ENCODE results near the gene ANKRD17. TPM values are rescaled to one million over a fixed set of nuclear protein-coding genes. Genes with fewer than 3 reads are reported as not detected.

ANKRD17 gene
- total RNA-seq, 1 donor from 2014 or later, result 67.3 TPM

- Mint-ChIP-seq H3K36me3 (no peaks in the 10 kb centered on the region), H3K27ac (no peak overlapping the region), H3K4me1 (no peaks in the 10 kb centered on the region), H3K9me3 (peaks cover 7% of the 10 kb centered on the region), H3K27me3 (ENCODE audit: insufficient read depth, low read depth) (peaks cover 3% of the 10 kb centered on the region), H3K4me3 (no peak overlapping the region)
- no peak overlapping the region for H3K4me3 ChIP-seq
- H3K9ac ChIP-seq, result no peak overlapping the region
- H3K4me2 ChIP-seq, result no peak overlapping the region
- TF ChIP-seq, protein P1, sequence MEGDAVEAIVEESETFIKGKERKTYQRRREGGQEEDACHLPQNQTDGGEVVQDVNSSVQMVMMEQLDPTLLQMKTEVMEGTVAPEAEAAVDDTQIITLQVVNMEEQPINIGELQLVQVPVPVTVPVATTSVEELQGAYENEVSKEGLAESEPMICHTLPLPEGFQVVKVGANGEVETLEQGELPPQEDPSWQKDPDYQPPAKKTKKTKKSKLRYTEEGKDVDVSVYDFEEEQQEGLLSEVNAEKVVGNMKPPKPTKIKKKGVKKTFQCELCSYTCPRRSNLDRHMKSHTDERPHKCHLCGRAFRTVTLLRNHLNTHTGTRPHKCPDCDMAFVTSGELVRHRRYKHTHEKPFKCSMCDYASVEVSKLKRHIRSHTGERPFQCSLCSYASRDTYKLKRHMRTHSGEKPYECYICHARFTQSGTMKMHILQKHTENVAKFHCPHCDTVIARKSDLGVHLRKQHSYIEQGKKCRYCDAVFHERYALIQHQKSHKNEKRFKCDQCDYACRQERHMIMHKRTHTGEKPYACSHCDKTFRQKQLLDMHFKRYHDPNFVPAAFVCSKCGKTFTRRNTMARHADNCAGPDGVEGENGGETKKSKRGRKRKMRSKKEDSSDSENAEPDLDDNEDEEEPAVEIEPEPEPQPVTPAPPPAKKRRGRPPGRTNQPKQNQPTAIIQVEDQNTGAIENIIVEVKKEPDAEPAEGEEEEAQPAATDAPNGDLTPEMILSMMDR (IDR thresholded peaks at IDR 0.05), result no peak
- no peak for TF ChIP-seq EZH2phosphoT487 (IDR thresholded peaks at IDR 0.05)
- TF ChIP-seq EZH2 (IDR thresholded peaks at IDR 0.05), result no peak
- no peaks in the 10 kb centered on the region for H3F3A ChIP-seq (ENCODE audit: low read depth)
- H4K20me1 ChIP-seq (ENCODE audit: low read depth), result no peaks in the 10 kb centered on the region
- no peaks in the 10 kb centered on the region for H3K27me3 ChIP-seq
- no peak for DNase-seq (ENCODE audit: low spot score)
- H3K4me1 ChIP-seq, result no peaks in the 10 kb centered on the region
- H3K79me2 ChIP-seq (ENCODE audit: low read depth), result no peaks in the 10 kb centered on the region
- H3K36me3 ChIP-seq, result no peaks in the 10 kb centered on the region
- H2AFZ ChIP-seq (replicated peaks), result no peak overlapping the region
- no peak overlapping the region for H3K27ac ChIP-seq
- no peaks in the 10 kb centered on the region for H3K9me3 ChIP-seq (ENCODE audit: low read depth)
Observed at GRCh38 chr4:73037057-73037456, 221.5 kb downstream of the ANKRD17 start.

DNA sequence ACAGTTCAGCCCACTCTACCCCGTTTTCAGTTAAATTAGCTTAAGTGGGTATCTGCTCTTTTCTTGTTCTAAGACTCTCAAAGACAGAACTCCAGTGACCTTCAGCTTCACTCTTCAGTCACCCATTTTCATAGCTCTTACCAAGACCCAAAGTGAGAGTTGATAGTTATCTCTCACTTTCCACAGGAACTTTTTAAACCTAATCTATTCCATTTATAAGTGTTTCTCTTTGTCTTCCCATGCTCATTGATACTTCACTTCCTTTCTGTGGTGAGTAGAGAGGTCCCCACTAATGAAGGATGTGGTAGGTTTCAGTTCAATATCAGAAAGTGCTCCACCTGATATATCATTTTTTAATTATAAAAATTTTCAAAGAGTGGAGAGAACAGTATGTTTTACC lies 222.5 kb downstream of the ANKRD17 start:
- no peak overlapping the region for H3K27ac ChIP-seq
- H3K9me3 ChIP-seq (ENCODE audit: low read depth), result no peaks in the 10 kb centered on the region
- no peaks in the 10 kb centered on the region for H3K27me3 ChIP-seq
- H3K4me2 ChIP-seq, result no peak overlapping the region
- no peaks in the 10 kb centered on the region for H3F3A ChIP-seq (ENCODE audit: low read depth)
- H3K4me1 ChIP-seq, result no peaks in the 10 kb centered on the region
- no peak for TF ChIP-seq EZH2phosphoT487 (IDR thresholded peaks at IDR 0.05)
- TF ChIP-seq, protein P1 (IDR thresholded peaks at IDR 0.05), result no peak
- no peak for TF ChIP-seq EZH2 (IDR thresholded peaks at IDR 0.05)
- no peak overlapping the region for H2AFZ ChIP-seq (replicated peaks)
- no peak overlapping the region for H3K27ac Mint-ChIP-seq
- H3K27me3 Mint-ChIP-seq (ENCODE audit: insufficient read depth, low read depth), result peaks cover 3% of the 10 kb centered on the region
- no peaks in the 10 kb centered on the region for H3K4me1 Mint-ChIP-seq
- H3K36me3 ChIP-seq, result no peaks in the 10 kb centered on the region
- no peak for DNase-seq (ENCODE audit: low spot score)
- H3K36me3 Mint-ChIP-seq, result no peaks in the 10 kb centered on the region
- H3K4me3 Mint-ChIP-seq, result no peak overlapping the region
- H3K9ac ChIP-seq, result no peak overlapping the region
- no peaks in the 10 kb centered on the region for H4K20me1 ChIP-seq (ENCODE audit: low read depth)
- H3K79me2 ChIP-seq (ENCODE audit: low read depth), result no peaks in the 10 kb centered on the region
- peaks cover 5% of the 10 kb centered on the region for H3K9me3 Mint-ChIP-seq
- no peak overlapping the region for H3K4me3 ChIP-seq

GRCh38 chr4:73034896-73035295 lies 223.7 kb downstream of the ANKRD17 start:
- no peak overlapping the region for H3K27ac Mint-ChIP-seq
- Histone ChIP-seq H3K4me3 (no peak overlapping the region), H3K9ac (no peak overlapping the region), H3K36me3 (no peaks in the 10 kb centered on the region), H3K4me2 (no peak overlapping the region), H3F3A (ENCODE audit: low read depth) (no peaks in the 10 kb centered on the region), H3K4me1 (no peaks in the 10 kb centered on the region), H3K27me3 (no peaks in the 10 kb centered on the region), H3K79me2 (ENCODE audit: low read depth) (no peaks in the 10 kb centered on the region), H3K9me3 (ENCODE audit: low read depth) (no peaks in the 10 kb centered on the region), H4K20me1 (ENCODE audit: low read depth) (no peaks in the 10 kb centered on the region), H3K27ac (no peak overlapping the region), H2AFZ (replicated peaks) (no peak overlapping the region)
- H3K27me3 Mint-ChIP-seq (ENCODE audit: insufficient read depth, low read depth), result peaks cover 3% of the 10 kb centered on the region
- no peaks in the 10 kb centered on the region for H3K4me1 Mint-ChIP-seq
- DNase-seq (ENCODE audit: low spot score), result no peak
- no peak overlapping the region for H3K4me3 Mint-ChIP-seq
- peaks cover 5% of the 10 kb centered on the region for H3K9me3 Mint-ChIP-seq
- H3K36me3 Mint-ChIP-seq, result no peaks in the 10 kb centered on the region
- TF ChIP-seq, protein P1 (IDR thresholded peaks at IDR 0.05), result no peak
- TF ChIP-seq EZH2phosphoT487 (IDR thresholded peaks at IDR 0.05), result no peak
- TF ChIP-seq EZH2 (IDR thresholded peaks at IDR 0.05), result no peak

Measured in neural progenitor cell (in vitro differentiated cells).